CD4-positive, alpha-beta T cell treated with Interleukin-12 subunit alpha and Interleukin-12 subunit beta, for 1 hour (primary cell): ENCODE data around the gene RYR2.

Experiments
- DNase-seq: peaks from one replicate; pipeline ENCODE4 v3.0.0-alpha.2; 2020

Gene RYR2

GRCh38 chr1:237041795-237042525 is at the start of gene RYR2:
Gene RYR2, plus strand, starts transcription at chr1:237042184. Its CDS starts 338 bp downstream, at chr1:237042522.
- DNase-seq, result no peak

- DNase-seq, result no peak
These were observed 49.5 kb upstream of the RYR2 start for GRCh38 chr1:236992449-236992848.

- DNase-seq, result no peak
These were observed 47.5 kb upstream of the RYR2 start for GRCh38 chr1:236994450-236994849.

- DNase-seq, result no peak
These were observed 44.6 kb upstream of the RYR2 start for GRCh38 chr1:236997361-236997760.

- no peak for DNase-seq
These were observed 44.1 kb upstream of the RYR2 start for GRCh38 chr1:236997882-236998281.

- no peak for DNase-seq
These were observed 43.4 kb upstream of the RYR2 start for GRCh38 chr1:236998546-236998945.

GRCh38 chr1:237000191-237000590 is 41.8 kb upstream of the RYR2 start:
- no peak for DNase-seq

GRCh38 chr1:237003516-237003915 is 38.5 kb upstream of the RYR2 start:
- no peak for DNase-seq

- DNase-seq, result no peak
These were observed 37.9 kb upstream of the RYR2 start, which contains the start of gene MT1HL1 for GRCh38 chr1:237004116-237004515. Gene MT1HL1, minus strand, starts transcription at chr1:237004441. Its CDS starts 69 bp downstream, at chr1:237004372.

GRCh38 chr1:237005674-237006073 is 36.3 kb upstream of the RYR2 start:
- DNase-seq, result no peak

GRCh38 chr1:237007147-237007881 is 34.7 kb upstream of the RYR2 start:
- DNase-seq, result no peak

GRCh38 chr1:237009611-237010010 is 32.4 kb upstream of the RYR2 start:
- no peak for DNase-seq

- DNase-seq, result no peak
These were observed 30.6 kb upstream of the RYR2 start for GRCh38 chr1:237011432-237011831.

GRCh38 chr1:237012361-237012760 is 29.6 kb upstream of the RYR2 start:
- no peak for DNase-seq

- no peak for DNase-seq
These were observed 29.1 kb upstream of the RYR2 start for GRCh38 chr1:237012788-237013383.

- DNase-seq, result no peak
These were observed 28.4 kb upstream of the RYR2 start for GRCh38 chr1:237013608-237014007.

- DNase-seq, result no peak
These were observed 25.4 kb upstream of the RYR2 start for GRCh38 chr1:237016626-237017025.

- DNase-seq, result no peak
These were observed 23.1 kb upstream of the RYR2 start for GRCh38 chr1:237018896-237019295.

GRCh38 chr1:237025358-237026074 is 16.5 kb upstream of the RYR2 start:
- DNase-seq, result no peak

- DNase-seq, result no peak
These were observed 12.7 kb upstream of the RYR2 start for GRCh38 chr1:237029240-237029639.

GRCh38 chr1:237029850-237030535 is 12.0 kb upstream of the RYR2 start:
- no peak for DNase-seq

- DNase-seq, result no peak
These were observed 10.5 kb upstream of the RYR2 start for GRCh38 chr1:237031480-237031879.

- no peak for DNase-seq
These were observed 10.0 kb upstream of the RYR2 start for GRCh38 chr1:237032029-237032428.
